GM21390 (cell line): ENCODE measurements around the gene ZNF560.

ENCODE experiments used
- ATAC-seq: cut with Tn5 transposase; IDR thresholded peaks from one replicate; pipeline ENCODE4 v1.9.1; 2021; ENCODE audit not compliant: unreplicated experiment

Gene ZNF560

GRCh38 chr19:9436358-9436757, 62.1 kb downstream of the ZNF560 start:
- no peak for ATAC-seq

DNA sequence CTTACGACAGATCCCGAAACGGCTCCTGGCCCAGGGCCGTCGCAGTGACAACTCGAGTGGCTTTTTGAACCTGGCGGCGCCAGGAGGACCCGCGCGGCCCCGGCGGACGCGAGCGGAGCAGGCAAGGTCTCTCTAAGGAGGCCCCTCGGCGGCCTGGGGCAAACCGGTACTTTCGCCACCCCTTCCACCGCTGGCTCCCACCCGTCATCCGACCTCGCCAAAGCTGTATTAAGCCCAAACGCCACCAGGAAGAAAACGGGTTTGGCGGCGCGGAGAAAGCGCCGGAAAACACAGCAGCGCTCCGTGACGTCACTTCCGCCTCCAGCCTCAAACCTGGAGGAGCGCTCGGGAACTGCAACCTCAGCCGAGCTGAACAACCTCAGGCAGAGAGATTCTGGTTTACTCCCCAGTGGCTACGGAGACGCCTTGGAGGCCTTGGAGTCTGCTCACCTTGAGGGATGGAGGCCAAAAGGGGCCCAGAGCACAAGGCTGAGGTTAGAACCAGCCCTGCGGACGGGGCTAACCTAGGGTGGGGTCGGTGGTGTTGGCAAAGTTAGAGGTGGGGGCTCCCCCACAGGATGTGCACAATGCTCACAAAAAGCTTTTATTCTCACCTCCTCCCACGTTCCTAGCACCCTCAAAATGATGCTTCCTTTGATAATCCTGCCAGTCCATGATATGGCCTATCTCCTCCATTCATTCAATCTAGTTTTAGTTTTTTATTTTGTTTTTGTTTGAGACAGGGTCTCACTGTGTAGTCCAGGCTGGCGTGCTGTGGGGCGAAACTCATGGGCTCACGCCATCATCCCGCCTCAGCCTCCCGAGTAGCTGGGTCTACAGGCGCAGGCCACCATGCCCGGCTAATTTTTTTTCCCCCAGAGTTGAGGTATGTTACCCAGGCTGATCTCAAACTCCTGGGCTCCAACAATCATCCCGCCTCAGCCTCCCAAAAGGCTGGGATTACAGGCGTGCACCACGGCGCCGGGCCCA, 62.8 kb downstream of the ZNF560 start, which contains the start of gene ZNF266:
TSS of gene ZNF266 (minus strand) at position 295 of the 990 bp plus-strand sequence. CDS start 15,484 bp downstream, outside the sequence.
- peak; percentile 92 for ATAC-seq

DNA sequence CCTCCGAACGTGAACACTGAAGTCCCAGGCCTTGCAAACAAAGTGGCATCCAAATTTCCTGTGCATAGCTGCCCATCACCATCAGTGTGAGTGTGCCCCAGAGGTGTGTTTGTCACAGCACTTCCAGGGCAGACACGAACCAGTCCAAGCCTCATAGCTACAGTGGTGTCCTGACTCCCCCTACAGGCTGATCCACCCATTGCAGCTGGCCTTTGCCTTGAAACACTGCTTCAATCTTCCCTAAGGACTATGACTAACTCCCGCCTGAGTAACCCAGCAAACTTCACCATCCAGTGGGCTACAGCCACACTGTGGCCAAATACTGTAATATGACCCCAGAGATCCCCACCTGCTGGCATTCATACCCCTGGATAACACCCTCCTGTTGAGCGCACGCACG, 66.9 kb downstream of the ZNF560 start:
- no peak for ATAC-seq

- ATAC-seq: no peak
Observed at GRCh38 chr19:9430444-9430843, 68.0 kb downstream of the ZNF560 start.

DNA sequence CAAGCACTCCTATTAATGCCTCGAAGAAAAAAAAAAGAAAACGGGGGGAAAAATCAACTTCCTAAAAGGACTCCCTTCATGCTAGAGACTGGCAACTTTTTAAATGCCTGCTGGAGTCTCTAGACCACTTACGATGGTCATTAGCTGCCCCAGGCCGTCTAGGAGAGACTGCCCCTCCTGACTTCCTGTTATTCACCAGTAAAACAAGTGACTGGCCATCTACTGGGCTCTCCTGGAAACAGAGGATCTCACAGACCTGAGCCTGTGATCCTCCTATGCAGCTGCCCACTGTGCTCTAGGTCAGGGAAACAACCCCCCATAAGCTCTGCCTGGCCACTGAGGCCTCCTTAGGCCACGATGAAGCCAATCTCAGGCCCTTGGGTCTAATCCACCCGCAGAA, 70.5 kb downstream of the ZNF560 start:
- ATAC-seq: no peak
